GM12891 (cell line): ENCODE data around the gene CST11. TPM values are rescaled to one million over a fixed set of nuclear protein-coding genes. Genes with fewer than 3 reads are reported as not detected.

Source experiments
- DNase-seq: peaks from one replicate; pipeline ENCODE4 v3.0.0; 2011; ENCODE audit warnings: low spot score; ENCODE audit not compliant: insufficient read length
- FAIRE-seq: peaks from 2 replicates; lab custom pipeline; 2011; peaks lifted over from hg19 to GRCh38; lab: Jason Lieb, UNC
- PAX5 ChIP-seq: IDR thresholded peaks from 2 replicates; pipeline ENCODE4 v1.6.1; 2011; ENCODE audit warnings: low read length, moderate library complexity, mild to moderate bottlenecking; ENCODE audit not compliant: insufficient read depth, severe bottlenecking
- POLR2A ChIP-seq: IDR thresholded peaks from 2 replicates; pipeline ENCODE4 v1.6.1; 2011; ENCODE audit warnings: low read depth, low read length, control low read depth
- POLR2AphosphoS5 ChIP-seq: IDR thresholded peaks from 2 replicates; pipeline ENCODE4 v1.6.1; 2011; ENCODE audit warnings: low read depth, low read length, control low read depth
- POU2F2 ChIP-seq: IDR thresholded peaks from 2 replicates; pipeline ENCODE4 v1.6.1; 2011; ENCODE audit warnings: low read depth, mild to moderate bottlenecking, control low read depth, low read length, moderate library complexity
- SPI1 ChIP-seq: IDR thresholded peaks from 2 replicates; pipeline ENCODE4 v1.6.1; 2011; ENCODE audit warnings: low read depth, low read length, control low read depth
- TAF1 ChIP-seq: IDR thresholded peaks from 2 replicates; pipeline ENCODE4 v1.6.1; 2011; ENCODE audit warnings: low read depth, low read length, control low read depth
- polyA plus RNA-seq: library from polyadenylated mRNA; unstranded; fragments of >200 nt; gene quantifications from one replicate; pipeline ENCODE4 v1.2.1, GENCODE V29; 2012; ENCODE audit warnings: low read depth, missing spikeins, inconsistent platforms; ENCODE audit not compliant: missing spikeins

The CST11 gene
- polyA plus RNA-seq = not detected

DNA sequence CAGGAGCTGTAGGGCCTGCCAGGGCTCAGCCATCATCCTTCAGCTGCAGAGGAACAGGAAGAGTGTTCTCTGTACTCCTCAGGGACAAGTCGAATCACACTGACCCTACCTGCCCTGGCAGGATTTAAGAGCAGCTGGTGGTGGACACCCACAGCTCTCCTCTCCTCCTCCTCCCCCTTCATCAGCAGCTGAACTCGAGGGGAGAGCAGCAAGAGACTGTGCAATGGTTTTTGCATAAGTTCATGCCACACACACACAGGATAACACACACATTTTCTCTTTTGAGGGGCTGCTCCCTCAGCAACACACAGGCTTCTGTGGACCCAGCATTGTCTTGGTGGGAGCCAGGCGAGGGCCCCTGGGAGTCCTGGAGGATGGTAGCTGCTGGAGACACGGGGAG, at the start of gene CST11:
Gene CST11, minus strand, starts transcription at position 101 of the 400 bp plus-strand sequence. Its CDS starts 65 bp downstream, at position 36.
- DNase-seq (no peak), FAIRE-seq (no peak)
- TF ChIP-seq POU2F2 (no peak), POLR2A (no peak), PAX5 (no peak), TAF1 (no peak), SPI1 (no peak), POLR2AphosphoS5 (no peak)

DNA sequence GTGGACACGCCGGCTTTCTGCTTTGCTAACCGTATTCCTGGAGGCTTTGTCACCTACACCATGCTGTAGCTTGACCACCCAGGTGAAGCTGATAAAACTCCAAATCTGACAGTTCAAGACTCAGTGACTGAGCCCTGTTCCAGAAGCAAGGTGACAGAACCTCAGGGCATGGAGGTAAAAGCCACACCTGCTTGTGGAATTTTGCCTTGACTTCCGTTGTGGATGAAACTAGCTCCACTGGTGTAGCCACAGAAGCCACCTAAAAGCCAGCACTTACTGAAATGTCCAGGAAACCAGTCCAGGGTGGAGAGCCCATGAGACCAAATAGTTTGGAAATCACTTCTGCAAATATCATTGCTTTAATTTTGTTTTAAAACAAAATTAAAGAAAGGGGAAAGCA, 49.2 kb upstream of the CST11 start:
- TF ChIP-seq POLR2AphosphoS5 (no peak), POLR2A (no peak), POU2F2 (no peak), TAF1 (no peak), PAX5 (no peak), SPI1 (no peak)
- DNase-seq (no peak), FAIRE-seq (no peak)

DNA sequence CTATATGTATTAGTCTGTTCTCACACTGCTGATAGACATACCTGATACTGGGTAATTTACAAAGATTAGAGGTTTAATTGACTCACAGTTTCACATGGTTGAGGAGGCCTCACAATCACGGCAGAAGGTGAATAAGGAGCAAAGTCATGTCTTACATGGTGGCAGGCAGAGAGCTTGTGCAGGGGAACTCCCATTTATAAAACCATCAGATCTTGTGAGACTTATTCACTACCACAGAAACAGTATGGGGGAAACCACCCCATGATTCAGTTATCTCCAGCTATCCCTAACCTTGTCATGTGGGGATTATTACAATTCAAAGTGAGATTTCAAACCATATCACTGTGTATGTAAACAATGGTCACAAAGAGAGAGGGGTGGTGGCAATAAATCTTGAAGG, 44.9 kb upstream of the CST11 start:
- FAIRE-seq (no peak), DNase-seq (no peak)
- TF ChIP-seq TAF1 (no peak), PAX5 (no peak), POLR2A (no peak), POLR2AphosphoS5 (no peak), SPI1 (no peak), POU2F2 (no peak)

- FAIRE-seq = no peak
- no peak for DNase-seq
- TF ChIP-seq SPI1 (no peak), POU2F2 (no peak), PAX5 (no peak), TAF1 (no peak), POLR2AphosphoS5 (no peak), POLR2A (no peak)
These were observed 40.6 kb upstream of the CST11 start for GRCh38 chr20:23493172-23493772.

DNA sequence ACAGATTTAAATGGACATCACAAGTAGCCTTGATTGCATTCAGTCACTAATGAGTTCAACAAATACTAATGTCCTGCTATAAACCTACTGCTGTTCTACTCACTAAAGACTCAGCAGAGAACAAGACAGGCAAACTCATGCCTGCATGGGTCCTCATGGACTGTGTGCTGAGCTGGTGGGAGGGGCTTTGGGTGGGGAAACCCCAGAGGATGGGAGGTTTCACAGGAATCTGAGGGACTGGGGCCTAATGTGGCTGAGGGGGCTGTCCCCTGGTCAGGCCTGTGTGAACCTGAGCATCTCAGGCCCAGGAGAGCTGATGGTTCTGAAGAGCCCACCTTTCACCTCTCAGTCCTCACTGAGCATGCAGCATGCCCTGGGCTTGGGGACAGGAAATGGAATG, 39.6 kb upstream of the CST11 start:
- no peak for DNase-seq
- FAIRE-seq = no peak

DNA sequence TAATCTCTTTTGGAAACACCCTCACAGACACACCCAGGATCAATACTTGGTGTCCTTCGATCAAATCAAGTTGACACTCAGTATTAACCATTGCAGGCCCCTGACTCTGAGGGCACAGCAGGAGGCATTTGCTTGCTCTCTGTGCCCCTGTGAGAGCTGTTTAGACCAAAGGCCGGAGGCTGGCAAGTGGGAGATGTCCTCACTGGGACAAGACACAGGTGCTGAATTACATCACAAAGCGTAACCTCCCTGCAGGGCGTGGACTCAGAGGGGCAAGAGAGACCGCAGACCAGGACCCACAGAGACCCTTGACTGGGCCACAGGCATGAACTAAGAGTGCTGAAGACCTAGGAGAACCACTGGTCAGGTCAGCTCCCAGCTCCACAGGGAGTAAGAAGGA, 38.1 kb upstream of the CST11 start, which contains the start of gene CST8:
Gene CST8, plus strand, starts transcription at position 301 of the 400 bp plus-strand sequence. CDS start 551 bp downstream, outside the sequence.
- DNase-seq = no peak
- TF ChIP-seq TAF1 (no peak), POU2F2 (no peak), POLR2A (no peak)
- FAIRE-seq = no peak

More for the DNA sequence above, 39.6 kb upstream of the CST11 start:
- TF ChIP-seq POU2F2 = no peak
- TF ChIP-seq SPI1 = no peak
- no peak for TF ChIP-seq POLR2A
- TF ChIP-seq PAX5 = no peak
- no peak for TF ChIP-seq POLR2AphosphoS5
- no peak for TF ChIP-seq TAF1

- no peak for DNase-seq
- no peak for TF ChIP-seq PAX5
- TF ChIP-seq POU2F2 = no peak
- TF ChIP-seq POLR2AphosphoS5 = no peak
- no peak for TF ChIP-seq POLR2A
- TF ChIP-seq SPI1 = no peak
- no peak for TF ChIP-seq TAF1
- no peak for FAIRE-seq
These were observed 36.3 kb upstream of the CST11 start for GRCh38 chr20:23488996-23489395.

- no peak for TF ChIP-seq TAF1
- no peak for TF ChIP-seq POLR2AphosphoS5
- TF ChIP-seq SPI1 = no peak
- no peak for TF ChIP-seq PAX5
- FAIRE-seq = no peak
- DNase-seq = no peak
These were observed 35.8 kb upstream of the CST11 start for GRCh38 chr20:23488470-23488869.

GRCh38 chr20:23484081-23484480, 31.4 kb upstream of the CST11 start:
- no peak for TF ChIP-seq POLR2AphosphoS5
- no peak for TF ChIP-seq SPI1
- no peak for TF ChIP-seq TAF1
- TF ChIP-seq POU2F2 = no peak
- no peak for TF ChIP-seq POLR2A
- no peak for TF ChIP-seq PAX5
- FAIRE-seq = no peak
- DNase-seq = no peak
